ENCODE data around the gene AKR1B1.

The AKR1B1 gene

DNA sequence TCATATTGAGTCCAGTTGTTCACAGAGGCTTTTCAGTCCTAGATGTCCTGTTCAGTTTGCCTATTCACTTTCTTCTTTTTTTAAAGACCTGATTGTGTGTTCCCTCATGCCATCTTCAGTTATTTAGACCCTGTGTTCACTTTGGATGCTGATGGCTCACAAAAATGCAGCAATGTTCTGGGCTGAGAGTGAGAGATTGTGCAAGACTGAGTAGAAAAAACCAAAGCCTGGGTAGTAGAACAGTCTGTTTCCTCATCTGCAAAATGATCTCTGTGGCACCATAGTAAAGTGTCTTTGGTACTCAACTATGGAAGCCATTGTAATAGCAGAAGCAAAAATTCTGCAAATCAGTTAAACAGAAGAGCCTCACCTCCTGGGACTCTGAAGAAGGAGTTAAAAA lies 43.2 kb downstream of the AKR1B1 start:
- DNase-seq (ENCODE audit: low spot score), result no peak

DNA sequence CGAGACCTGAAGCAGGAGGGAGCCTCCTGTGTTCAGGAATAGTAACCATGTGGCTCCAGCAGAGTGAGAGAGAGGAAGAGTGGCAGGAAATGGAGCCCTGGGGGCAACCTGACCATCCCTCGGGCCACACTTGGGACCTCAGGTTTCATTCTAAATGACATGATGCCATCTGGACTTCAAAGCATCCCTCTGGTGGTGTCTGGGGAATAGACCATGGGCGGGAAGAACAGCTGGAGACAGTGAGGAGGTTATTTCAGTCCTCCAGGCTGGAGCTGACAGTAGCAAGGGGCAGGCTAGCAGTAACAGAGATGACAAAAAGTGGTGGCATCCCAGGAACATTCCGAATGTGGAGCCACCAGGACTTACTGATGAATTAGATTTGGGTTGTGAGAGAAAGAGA lies 44.8 kb downstream of the AKR1B1 start:
- no peak for DNase-seq (ENCODE audit: low spot score)

DNA sequence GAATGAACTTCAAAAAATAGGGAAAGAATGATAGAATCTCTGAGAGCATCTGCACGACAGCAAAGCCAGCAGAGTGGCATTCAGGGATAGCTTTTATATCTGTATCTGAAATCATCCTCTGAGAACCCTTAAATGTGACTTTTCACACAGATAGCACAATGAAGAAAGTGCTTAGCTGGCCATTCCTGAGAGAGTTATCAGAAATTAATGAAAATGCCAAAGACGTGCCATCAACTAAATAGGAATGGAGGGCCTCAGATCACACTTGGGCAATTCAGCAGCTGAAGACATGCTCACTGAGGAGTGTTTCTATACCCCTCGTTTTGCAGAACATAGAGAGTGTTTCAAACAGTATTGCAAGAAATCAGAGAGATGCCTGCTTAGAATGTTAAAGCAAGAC lies 51.6 kb downstream of the AKR1B1 start:
- DNase-seq (ENCODE audit: low spot score), result no peak

- DNase-seq (ENCODE audit: low spot score), result no peak
Measured at GRCh38 chr7:134406431-134406830, 52.5 kb downstream of the AKR1B1 start.

- DNase-seq (ENCODE audit: low spot score), result no peak
Measured at GRCh38 chr7:134405299-134405698, 53.6 kb downstream of the AKR1B1 start.

DNA sequence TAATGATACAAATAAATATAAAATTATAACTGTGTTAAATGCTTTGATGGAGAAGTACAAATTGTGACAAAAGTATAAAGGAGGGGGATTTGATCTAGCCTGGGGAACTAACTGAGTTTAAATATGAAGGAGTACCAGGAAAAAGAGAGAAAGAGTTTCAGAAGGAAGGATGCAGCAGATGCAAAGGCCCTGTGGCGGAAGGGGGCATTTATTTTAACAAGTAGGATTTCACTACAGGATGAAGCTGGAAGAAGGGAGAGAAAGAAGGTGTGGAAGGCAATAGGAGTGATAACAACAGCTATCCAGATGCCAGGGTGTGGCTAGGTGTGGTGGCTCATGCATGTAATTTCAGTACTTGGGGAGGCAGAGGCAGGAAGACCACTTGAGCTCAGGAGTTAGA lies 55.8 kb downstream of the AKR1B1 start:
- DNase-seq (ENCODE audit: low spot score), result no peak

GRCh38 chr7:134400859-134401258 lies 58.0 kb downstream of the AKR1B1 start:
- no peak for DNase-seq (ENCODE audit: low spot score)

DNA sequence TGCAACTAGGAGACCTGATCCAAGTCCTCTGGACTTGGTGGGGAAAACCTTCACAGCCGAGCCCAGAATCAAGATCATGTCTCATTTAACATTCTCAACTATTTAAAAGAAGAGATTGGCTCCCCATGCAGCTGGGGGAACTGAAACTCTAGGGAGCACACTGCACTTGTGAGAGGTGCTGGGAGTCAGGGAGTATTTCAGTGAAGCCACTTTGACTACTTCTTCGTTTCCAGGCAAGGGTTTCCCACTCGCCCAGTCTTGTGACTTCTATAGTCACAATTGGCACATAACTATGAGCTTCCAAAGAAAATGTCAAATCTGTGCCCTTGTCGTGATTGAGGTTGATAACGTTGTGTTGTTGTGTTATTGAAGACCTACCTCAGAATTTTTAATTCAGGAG lies 62.9 kb downstream of the AKR1B1 start:
- DNase-seq (ENCODE audit: low spot score), result no peak

DNA sequence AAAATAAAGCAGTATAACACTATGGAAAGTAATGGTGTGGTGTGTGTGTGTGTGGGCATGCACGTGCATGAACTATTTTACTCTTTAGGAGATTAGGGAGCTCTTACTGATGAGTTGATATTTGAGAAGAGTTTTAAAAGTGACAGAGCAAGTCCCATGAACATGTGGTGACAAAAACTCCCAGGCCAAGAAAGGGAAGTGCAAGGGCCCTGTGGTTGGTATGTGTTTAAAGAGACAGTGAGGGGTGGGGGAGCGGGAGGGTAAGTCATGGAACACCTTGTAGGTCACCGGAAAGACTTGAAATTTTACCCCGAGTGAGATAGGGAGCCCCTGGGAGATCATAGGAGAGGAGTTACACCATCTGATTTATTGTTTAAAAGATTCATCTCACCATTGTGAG lies 63.3 kb downstream of the AKR1B1 start:
- no peak for DNase-seq (ENCODE audit: low spot score)

DNA sequence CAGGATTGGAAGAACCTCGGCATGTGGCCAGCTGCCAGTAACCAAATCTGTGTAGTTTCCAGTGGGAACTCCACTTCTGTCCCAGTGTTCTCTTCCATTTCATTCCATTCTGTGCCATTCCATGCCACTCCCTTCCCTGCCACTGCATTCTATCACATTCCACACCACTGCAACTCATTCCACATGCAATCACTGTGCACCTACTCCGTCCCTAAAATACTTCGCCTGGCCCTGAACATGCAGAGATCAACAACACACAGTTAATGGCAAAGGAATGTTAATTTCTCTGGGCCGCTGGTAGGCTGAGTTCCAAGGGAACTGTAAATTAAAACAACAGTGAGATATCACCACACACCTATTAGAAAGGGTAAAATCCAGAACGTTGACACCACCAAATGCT lies 64.8 kb downstream of the AKR1B1 start:
- no peak for DNase-seq (ENCODE audit: low spot score)

Measured in pons (tissue), 1 donor.